WERI-Rb-1 (cell line): Measurements from ENCODE around the gene UBR4.

Experiments
- DNase-seq: peaks from one replicate; pipeline ENCODE4 v3.0.0-alpha.2; 2020
- H3K27ac ChIP-seq: fragments of 250-450 bp; sonication (Bioruptor Pico); 2 replicates; pipeline ENCODE4 v1.5.1; 2020; ENCODE audit warnings: mild to moderate bottlenecking, moderate library complexity
- H3K27me3 ChIP-seq: fragments of 250-450 bp; sonication (Bioruptor Pico); 2 replicates; pipeline ENCODE4 v1.5.1; 2021; ENCODE audit warnings: mild to moderate bottlenecking, low read depth, moderate library complexity; ENCODE audit not compliant: insufficient read depth, severe bottlenecking
- H3K36me3 ChIP-seq: fragments of 250-450 bp; sonication (Bioruptor Pico); 2 replicates; pipeline ENCODE4 v1.5.1; 2020; ENCODE audit warnings: mild to moderate bottlenecking, moderate library complexity
- H3K4me3 ChIP-seq: 2 replicates; pipeline ENCODE4 v1.5.1; 2011; ENCODE audit warnings: low read depth, mild to moderate bottlenecking, control low read depth, low read length
- H3K9me3 ChIP-seq: fragments of 250-450 bp; sonication (Bioruptor Pico); 2 replicates; pipeline ENCODE4 v1.5.1; 2021; ENCODE audit warnings: mild to moderate bottlenecking, moderate library complexity; ENCODE audit not compliant: severe bottlenecking
- TF ChIP-seq, protein P1 (sequence below): IDR thresholded peaks from 2 replicates; pipeline ENCODE4 v1.5.1; 2011; ENCODE audit warnings: low read depth, mild to moderate bottlenecking, control low read depth, inconsistent platforms, low read length

UBR4 gene

DNA sequence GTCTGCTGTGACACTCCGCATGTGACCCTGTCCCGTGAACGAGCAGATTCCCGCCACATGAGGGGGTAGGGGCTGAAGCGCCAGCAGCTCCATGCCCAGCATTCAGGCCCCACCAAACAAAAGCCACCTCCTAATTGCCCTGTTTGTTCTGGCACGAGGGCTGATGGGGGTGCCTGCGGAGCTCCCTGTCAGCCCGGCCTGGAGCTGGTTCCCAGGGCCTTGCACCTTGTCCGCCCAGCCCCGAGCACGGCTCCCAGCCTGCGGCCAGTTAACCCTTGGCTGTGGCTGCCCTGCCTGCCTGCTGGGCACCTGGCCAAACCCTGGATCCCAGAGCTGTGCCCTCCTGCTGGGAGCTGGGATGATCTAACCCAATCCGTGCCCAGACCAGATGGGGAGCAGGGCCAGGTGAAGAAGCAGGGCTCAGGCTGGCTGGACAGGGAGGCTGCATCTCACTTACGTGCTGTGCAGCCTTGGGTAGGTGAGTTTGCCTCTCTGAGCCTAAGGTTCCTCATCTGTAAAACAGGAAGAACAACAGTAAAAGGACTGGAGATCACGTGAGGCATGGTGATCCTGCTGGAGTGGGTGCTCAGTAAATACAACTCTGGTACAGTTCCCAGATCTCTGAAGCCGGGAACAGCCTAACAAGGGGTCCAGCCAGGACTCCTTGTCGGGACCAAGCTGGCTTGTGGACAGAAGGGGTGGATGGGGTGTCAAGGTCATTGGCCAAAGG lies 142.7 kb downstream of the UBR4 start:
- Histone ChIP-seq H3K4me3 (no peak overlapping the region), H3K27ac (no peak overlapping the region)

DNA sequence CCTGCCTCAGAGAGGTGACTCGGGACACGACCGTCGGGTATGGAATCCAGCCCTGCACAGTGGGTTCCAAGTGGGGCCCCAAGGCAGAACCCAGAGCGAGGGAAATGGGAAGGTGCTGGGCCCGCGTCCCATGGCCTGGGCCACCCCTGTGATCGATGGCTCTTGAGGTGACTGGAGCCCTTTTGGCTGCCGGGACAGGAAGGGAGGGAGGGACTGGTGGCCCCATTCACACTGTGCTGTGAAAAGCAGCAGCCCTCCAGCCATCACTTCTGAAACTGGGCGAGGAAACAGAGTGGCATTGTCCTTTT lies 143.2 kb downstream of the UBR4 start:
- Histone ChIP-seq H3K27me3 (no peaks in the 10 kb centered on the region), H3K9me3 (no peaks in the 10 kb centered on the region), H3K27ac (peak overlapping the region; percentile 34), H3K4me3 (no peak overlapping the region), H3K36me3 (no peaks in the 10 kb centered on the region)
- TF ChIP-seq, protein P1, sequence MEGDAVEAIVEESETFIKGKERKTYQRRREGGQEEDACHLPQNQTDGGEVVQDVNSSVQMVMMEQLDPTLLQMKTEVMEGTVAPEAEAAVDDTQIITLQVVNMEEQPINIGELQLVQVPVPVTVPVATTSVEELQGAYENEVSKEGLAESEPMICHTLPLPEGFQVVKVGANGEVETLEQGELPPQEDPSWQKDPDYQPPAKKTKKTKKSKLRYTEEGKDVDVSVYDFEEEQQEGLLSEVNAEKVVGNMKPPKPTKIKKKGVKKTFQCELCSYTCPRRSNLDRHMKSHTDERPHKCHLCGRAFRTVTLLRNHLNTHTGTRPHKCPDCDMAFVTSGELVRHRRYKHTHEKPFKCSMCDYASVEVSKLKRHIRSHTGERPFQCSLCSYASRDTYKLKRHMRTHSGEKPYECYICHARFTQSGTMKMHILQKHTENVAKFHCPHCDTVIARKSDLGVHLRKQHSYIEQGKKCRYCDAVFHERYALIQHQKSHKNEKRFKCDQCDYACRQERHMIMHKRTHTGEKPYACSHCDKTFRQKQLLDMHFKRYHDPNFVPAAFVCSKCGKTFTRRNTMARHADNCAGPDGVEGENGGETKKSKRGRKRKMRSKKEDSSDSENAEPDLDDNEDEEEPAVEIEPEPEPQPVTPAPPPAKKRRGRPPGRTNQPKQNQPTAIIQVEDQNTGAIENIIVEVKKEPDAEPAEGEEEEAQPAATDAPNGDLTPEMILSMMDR = no peak
- no peak for DNase-seq

More for the DNA sequence above, 142.7 kb downstream of the UBR4 start:
- no peak for DNase-seq
- Histone ChIP-seq H3K9me3 (no peaks in the 10 kb centered on the region), H3K27me3 (no peaks in the 10 kb centered on the region), H3K36me3 (no peaks in the 10 kb centered on the region)
- TF ChIP-seq, protein P1 = no peak

DNA sequence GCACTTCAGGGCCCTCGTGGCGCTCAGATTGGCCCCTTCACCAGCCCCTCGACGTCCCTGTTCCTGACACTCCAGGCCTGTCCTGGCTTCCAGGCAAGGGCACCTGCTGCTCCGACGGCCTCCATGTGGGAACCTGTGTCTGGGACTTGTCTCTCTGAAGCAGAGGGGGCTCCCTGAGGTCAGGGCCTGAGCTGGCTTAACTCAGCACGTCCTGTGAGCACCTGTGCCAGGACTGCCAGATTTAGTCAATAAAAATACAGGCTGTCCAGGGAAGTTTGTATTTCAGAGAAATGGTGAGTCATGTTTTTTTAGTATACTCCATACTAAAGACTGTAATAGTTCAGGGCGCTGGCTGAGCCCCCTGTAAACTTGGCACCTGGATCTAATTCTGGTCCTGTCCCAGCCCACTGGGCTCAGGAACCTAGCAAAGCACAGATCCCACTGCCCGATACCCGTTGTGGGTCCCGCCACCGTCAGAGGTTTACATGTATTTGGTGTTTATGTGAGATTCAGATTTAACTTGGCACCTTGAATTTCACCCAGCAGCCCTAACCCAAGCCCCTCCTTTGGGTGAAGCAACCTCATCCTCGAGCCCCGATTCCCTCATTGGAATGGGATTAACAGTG lies 143.7 kb downstream of the UBR4 start:
- DNase-seq = peak; percentile 81
- peak overlapping the region; percentile 34 for H3K27ac ChIP-seq

DNA sequence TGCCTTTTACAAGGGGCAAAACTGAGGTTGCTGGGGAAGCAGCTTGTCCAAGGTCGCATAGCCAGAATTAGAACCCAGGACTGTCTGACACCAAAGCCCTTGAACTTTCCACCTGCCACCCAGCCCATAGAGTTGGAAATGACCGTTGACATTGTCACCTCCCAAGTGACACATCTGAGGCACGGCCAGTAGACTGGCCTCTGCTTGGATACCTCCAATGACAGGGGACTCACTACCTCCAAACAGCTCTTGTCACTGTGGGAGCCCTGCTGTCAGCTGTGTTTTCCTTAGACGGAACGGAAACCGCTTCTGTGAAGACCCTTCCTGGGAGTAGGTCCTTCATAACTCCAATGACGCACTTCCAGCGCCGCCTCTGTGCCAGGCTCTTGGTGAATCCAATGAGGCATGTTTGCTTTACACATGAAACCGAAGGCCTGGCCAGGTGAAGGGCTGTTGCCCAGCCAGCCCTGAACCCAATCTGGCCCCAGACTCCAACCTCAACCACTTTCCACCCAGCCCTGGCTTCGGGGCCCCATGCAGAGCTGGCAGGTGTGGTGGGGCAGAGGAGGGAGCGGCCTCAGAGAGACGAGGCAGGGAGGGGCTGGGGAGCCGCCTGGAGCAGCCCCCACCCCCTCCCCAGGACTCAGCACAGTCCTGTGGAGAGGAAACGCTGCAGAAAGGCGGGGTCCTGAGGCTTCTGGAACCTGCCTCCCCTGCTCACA lies 144.4 kb downstream of the UBR4 start:
- Histone ChIP-seq H3K36me3 (no peaks in the 10 kb centered on the region), H3K27me3 (no peaks in the 10 kb centered on the region), H3K9me3 (no peaks in the 10 kb centered on the region), H3K4me3 (no peak overlapping the region), H3K27ac (0 out of 2 replicates have a peak overlapping the region, but pooled peaks have one; percentile 0)
- TF ChIP-seq, protein P1 = no peak
- DNase-seq = no peak

More for the DNA sequence above, 143.7 kb downstream of the UBR4 start:
- TF ChIP-seq, protein P1 = no peak
- Histone ChIP-seq H3K27me3 (no peaks in the 10 kb centered on the region), H3K4me3 (no peak overlapping the region), H3K9me3 (no peaks in the 10 kb centered on the region), H3K36me3 (no peaks in the 10 kb centered on the region)

DNA sequence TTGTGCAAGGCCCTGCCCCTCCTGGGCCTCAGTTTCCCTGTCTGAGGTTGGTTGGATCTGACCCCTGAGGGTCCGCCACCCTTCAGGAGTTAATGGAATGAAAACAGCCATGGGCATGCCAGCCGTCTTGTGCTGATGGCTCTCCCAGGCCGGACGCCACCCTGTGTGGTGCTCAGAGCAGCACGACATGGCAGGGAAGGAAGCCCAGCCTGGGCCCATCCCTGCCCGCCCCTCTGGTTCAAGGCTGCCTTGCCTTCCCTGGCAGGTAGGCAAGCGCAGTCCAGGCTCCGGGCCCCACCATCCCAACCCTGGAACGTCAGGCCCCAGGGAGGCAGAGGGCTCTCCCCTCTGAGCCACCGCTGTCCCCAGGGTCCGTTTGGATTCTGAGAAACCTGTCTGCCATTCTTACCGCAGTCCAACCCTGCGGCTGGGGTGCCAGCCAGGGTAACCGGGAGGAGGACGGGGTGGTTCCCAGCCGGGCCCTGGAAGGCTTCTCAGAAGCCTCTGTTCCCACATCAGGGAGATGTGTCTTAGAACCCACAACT lies 145.1 kb downstream of the UBR4 start:
- no peaks in the 10 kb centered on the region for H3K36me3 ChIP-seq
- H3K27ac ChIP-seq = no peak overlapping the region
- no peaks in the 10 kb centered on the region for H3K27me3 ChIP-seq
- DNase-seq = no peak
- no peak overlapping the region for H3K4me3 ChIP-seq
- no peaks in the 10 kb centered on the region for H3K9me3 ChIP-seq
- TF ChIP-seq, protein P1 = no peak
